Stimulated activated CD4-positive, alpha-beta T cell treated with anti-CD3 and anti-CD28 coated beads, Interleukin-4, amount 100 ng/mL, for 1 hour (primary cell): ENCODE data around the gene PARD3B.

Source experiments
- DNase-seq: peaks from one replicate; pipeline ENCODE4 v3.0.0-alpha.2; 2020

PARD3B gene

DNA sequence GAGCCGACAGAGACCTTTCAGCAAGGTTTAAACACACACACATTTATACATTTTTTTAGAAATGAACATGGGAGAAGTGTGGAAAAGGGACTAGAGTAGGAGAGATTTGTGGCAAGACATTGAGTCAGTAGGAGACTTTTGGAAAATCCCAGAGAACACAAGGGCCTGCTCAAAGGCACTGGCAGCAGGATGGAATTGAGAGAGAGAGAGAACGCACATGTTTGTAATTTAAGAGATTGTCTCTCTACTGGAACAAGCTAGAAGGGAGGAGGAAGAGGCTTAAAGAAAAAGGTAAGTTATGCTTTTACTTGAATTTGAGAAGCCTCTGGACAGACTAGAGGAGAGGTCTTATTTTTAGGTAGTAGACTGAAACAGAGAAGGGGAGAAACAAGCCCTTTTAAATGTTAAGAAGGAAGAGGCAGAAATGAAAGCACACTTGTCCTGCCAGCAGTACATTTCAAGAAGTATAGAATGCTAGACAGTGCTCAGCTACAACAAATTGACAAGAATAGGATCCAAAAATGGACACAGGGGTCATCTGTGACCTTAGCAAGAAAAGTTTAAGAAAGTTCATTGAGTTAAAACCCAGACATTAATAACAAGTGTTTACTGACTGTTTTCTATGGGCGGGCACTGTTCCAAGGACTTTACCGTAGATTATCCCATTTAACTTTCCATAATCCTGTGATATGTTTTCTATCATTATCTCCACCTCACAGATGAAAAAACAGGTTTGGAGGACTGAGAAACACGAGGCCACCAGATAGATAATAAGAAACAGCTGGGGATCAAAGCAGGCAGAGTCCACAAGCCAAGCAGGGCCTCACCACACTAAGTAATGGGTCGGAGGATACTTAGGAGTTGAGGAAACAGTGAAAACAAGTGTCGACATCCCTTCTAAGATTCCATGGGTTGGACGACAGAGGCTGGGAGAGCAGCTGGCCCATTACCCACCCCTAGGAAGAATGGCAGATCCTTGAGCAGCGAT, 830.5 kb downstream of the PARD3B start:
- DNase-seq = no peak

DNA sequence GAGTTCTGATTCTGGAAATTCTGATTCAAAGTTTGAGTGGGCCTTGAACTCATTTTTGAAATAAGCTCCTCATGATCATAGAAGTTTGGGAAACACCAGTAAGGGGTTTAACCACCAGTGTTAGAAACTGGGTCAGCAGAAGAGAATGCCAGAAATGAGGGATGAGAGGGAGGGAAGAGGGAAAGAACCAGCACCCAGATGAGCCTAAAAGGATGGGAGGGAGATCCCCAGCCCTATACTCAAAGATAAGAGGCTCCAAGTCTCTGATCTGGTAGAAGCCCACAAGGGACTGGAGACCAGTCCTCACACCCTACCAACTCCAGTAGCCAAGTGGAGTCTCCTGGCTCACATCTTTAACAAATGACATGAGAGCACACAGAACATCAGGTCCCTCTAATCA, 832.0 kb downstream of the PARD3B start:
- no peak for DNase-seq

GRCh38 chr2:205383601-205384000, 838.3 kb downstream of the PARD3B start:
- no peak for DNase-seq

DNA sequence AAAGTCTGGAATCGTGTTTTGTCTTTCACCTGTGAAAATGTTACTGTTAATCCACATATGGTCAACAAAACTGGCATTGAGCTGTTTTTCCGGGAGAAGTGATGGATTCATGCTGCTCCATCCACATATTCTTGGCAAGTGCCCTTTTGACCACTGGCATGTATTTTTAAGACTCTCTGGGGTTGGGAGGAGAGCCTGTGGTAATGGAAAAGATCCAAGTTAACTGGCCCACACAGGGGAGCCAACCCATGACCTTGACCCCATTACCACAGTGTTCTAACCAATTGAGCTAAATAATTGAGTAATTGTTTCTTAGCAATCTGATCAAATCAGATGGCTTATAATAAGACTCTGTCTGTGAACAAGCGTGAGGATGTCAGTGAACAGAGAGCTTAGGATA, 840.8 kb downstream of the PARD3B start:
- no peak for DNase-seq

DNA sequence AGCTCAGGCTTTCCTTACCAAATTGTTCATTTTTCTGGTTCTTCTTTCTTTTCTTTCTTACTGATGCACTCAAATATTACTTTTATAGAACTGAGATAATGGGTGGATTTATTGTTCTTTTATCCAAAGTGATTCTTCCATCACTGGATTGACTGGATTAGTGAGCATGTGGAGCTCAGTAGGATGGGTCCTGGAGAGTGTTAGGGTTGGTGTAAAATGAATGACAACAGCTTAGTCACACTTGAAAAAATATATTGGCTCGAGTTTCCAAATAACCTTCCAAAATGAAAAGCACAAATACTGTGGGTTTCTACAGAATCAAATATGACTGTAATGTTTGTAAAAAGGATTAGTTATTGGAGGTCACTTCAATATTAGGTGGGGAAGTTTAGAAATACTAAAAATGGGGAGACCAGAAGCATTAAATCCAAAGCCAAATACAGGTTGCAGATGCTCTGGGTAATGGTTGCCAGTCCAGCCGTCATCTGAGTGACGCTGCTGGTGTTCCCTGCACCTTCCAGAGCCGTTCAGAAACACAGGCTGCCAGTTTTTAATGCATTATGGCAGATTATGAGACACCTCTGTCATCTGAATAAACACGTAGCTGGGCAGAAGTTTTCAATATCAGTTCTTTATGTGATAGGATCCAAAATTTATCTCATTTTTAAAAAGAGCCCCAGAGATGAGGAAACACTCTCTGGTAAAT, 842.2 kb downstream of the PARD3B start:
- DNase-seq = no peak

DNA sequence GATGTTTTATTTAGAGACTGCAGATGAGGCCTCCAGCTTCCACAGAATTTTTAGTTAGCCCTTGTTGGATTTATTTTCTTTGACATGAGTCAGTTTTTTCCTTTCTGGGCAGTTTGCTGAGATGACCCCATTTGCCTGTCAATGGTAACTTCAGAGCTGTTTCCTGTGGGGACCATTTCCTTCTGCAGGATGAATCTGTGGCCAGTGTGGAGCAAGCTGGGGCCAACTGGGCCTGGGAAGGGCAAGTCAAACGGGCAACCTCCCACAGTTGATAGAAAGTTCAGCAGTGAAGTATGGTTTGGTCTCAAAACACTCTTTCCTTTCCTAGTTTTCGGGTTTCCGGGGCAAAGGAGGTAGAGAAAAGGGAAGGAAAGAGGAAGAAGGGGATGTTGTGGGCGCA, 845.6 kb downstream of the PARD3B start:
- DNase-seq = no peak

GRCh38 chr2:205401511-205401910, 856.2 kb downstream of the PARD3B start:
- DNase-seq = no peak

GRCh38 chr2:205402011-205402410, 856.7 kb downstream of the PARD3B start:
- DNase-seq = no peak

GRCh38 chr2:205403244-205403825, 858.1 kb downstream of the PARD3B start:
- no peak for DNase-seq

- DNase-seq = no peak
Measured at GRCh38 chr2:205405194-205405593, 859.9 kb downstream of the PARD3B start.

DNA sequence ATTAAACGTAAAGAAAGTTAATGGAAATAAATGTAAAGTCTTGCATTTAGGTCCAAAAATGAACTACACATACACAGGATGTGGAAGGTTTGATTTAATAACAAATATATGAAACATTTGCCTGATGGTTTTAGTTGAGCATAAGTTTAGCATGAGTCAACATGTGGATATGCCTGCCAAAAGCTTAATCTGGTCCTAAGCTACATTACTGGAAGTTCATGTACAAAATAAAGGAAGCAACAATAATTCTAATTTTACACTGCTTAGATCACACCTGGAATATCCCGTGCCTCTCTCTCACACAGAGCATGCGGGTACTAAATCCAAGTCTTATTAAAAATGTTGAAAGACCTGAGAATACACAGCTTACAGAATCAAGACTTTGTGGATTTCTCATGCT, 860.5 kb downstream of the PARD3B start:
- DNase-seq = no peak

DNA sequence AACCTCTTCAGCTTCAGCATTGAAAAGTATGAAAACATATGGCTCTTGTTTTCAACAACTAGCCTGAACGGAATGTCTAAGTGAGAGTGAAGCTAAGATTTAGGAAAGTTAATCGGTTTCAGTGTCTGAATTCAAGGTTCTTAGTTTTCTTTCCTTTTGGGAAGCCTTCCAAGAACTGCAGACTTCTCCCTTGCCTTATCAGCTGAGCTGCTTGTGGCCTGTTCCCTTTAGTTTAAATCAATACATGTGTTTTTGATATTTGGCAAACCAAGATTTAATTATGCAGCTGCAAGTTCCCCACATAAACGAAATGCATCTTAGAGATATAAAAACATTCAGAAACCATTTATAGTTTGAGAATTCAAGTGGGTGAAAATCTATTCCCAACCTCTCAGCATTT, 862.7 kb downstream of the PARD3B start:
- no peak for DNase-seq

- no peak for DNase-seq
Measured at GRCh38 chr2:205408696-205409095, 863.4 kb downstream of the PARD3B start.

GRCh38 chr2:205409411-205409810, 864.1 kb downstream of the PARD3B start:
- no peak for DNase-seq

- DNase-seq = no peak
Measured at GRCh38 chr2:205411558-205411957, 866.3 kb downstream of the PARD3B start.

DNA sequence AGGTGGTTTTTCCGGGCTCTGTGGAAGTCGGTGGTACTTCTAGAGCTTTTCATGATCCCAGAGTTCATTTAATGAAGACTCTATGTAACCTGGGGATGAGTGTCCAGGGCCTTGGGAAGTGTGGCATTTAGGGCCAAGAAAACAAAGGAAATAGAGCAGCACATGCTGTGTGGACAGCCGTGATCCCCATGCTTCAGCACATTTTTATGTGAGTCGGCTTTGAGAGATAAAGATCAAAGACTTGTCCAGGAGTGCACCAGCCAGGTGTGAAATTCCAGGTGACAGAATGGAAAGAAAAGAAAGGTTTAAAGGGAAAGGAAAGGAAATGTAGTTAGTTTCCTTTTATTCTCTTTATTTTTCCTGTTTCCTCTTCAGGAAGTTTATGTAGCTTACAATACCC, 879.1 kb downstream of the PARD3B start:
- no peak for DNase-seq

- DNase-seq = no peak
Measured at GRCh38 chr2:205425102-205425501, 879.8 kb downstream of the PARD3B start.

DNA sequence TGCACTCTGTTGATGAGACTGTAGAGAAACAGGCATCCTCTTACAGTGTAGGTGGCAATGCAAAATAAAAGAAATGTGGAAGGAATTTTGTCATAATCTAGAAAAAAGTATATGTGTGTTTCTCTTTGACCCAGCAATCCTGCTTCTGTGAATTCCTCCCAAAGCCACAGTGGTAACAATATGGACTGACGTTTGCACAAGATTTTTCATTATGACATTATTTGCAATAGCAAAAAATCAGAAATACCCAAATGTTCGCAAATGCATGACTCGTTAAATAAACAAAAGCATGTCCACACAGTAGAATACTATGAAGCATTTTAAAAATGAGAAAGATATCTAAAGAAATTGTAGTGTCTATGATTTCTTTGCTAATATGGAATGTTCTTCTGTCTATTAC, 881.8 kb downstream of the PARD3B start:
- no peak for DNase-seq

DNA sequence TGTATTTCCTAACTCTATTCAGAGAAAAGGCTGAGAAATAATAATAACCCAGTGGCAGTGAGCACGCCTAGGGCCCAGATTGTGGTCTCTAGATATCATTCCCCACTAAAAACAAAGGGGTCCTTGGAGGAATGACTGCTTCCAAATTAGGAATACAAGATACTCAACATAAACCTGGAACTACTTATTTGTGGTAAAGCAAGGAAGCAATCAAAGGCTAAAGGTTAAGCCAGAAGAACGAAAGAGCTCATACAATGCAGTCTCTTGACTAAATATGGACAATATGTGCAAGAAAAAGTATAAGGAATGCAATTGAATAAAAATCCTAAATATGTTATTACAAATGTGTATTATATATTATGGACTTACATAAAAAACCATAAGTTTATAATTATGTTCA, 883.5 kb downstream of the PARD3B start:
- no peak for DNase-seq

- no peak for DNase-seq
Measured at GRCh38 chr2:205435970-205436369, 890.7 kb downstream of the PARD3B start.

GRCh38 chr2:205438241-205438640, 893.0 kb downstream of the PARD3B start:
- DNase-seq = no peak

GRCh38 chr2:205439621-205440020, 894.3 kb downstream of the PARD3B start:
- DNase-seq = no peak

- no peak for DNase-seq
Measured at GRCh38 chr2:205441524-205441923, 896.2 kb downstream of the PARD3B start.

DNA sequence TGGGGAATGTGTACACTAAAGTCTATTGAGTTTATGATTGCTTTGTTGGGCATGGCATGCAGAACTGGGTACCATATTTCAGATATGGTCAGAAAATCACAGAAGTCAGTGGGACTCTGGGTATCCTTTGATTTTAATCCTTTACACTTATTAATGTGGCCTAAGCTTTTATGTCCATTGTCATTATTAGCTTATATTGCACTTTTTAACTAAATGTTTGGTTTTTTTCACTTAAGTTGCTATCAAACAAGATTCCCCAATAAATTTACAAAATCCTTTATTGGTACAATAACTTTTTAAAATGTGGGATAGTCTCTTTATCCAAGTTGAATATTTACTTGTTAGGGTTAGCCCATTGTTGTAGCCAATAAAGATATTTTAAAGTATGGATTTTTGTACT, 902.9 kb downstream of the PARD3B start:
- DNase-seq = no peak
